Activated effector memory CD4-positive, alpha-beta T cell treated with anti-CD3 and anti-CD28 coated beads, Interleukin-2, amount 50 U/mL, for 16 hours (primary cell): ENCODE data around the gene ARL6.
A peak's percentile ranks its signal among the peaks of the same experiment; 100 is the strongest.
"Not testable (repeated sequence)": the region's sequence is repeated elsewhere in the genome, so short reads cannot be mapped to it uniquely, and the experiment has no call there.

Experiments
- DNase-seq: peaks from one replicate; pipeline ENCODE4 v3.0.0-alpha.2; 2020

ARL6 gene

DNA sequence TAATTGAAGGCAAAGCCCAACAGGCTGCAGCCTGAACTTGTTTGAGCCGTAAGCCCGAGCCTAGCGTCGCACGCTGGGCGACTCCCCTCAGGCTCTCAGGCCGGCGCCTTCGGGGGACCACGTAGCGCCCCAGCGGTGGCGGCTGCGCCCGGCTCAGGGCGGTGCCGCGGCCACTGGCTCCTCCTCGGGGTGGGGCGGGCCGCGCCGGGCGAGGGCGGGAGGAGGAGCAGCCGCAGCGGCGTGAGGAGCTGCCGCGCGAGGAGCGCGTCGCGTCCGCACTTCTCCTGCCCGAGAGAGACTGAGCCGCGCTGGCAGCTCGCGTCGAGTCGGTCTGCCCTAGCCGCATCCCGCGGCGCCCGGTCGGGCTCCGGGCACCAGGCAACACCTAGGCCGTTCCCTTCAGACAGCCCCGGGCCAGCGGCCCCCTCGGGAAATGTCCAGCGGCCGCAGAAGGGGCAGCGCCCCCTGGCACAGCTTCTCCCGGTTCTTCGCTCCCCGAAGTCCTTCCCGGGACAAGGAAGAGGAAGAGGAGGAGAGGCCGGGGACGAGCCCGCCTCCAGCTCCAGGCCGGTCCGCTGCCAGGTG lies 57.3 kb downstream of the ARL6 start, which contains the start of gene CRYBG3:
CRYBG3 (plus strand) TSS at position 238 of the 585 bp plus-strand sequence; CDS start at position 434, 196 bp downstream.
- peak; percentile 93 for DNase-seq

GRCh38 chr3:97822359-97822775 lies 57.8 kb downstream of the ARL6 start:
- peak; percentile 69 for DNase-seq

GRCh38 chr3:97823046-97824004 lies 58.8 kb downstream of the ARL6 start:
- no peak for DNase-seq

- no peak for DNase-seq
These were observed 60.5 kb downstream of the ARL6 start for GRCh38 chr3:97825101-97825500.

GRCh38 chr3:97827741-97828471 lies 63.3 kb downstream of the ARL6 start:
- no peak for DNase-seq

DNA sequence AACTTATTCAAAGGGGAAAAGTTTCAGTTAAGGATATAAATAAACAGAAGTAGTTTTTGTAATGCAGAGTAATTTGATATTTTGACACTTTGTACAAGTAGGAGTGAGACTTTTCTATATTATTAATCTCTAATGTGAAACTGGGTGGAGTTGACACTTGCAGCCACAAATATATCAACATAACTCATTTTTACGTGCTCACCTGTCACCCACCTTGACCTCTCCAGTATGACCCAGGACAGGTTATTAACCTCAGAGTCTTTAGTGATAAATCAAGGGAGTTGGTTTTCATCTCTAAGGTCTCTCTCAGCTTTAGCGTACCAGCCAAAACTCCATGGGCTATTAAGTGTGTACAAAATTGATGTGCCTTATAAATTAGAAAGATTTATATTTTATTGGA lies 64.6 kb downstream of the ARL6 start:
- no peak for DNase-seq

- DNase-seq: no peak
These were observed 66.1 kb downstream of the ARL6 start for GRCh38 chr3:97830638-97831037.

DNA sequence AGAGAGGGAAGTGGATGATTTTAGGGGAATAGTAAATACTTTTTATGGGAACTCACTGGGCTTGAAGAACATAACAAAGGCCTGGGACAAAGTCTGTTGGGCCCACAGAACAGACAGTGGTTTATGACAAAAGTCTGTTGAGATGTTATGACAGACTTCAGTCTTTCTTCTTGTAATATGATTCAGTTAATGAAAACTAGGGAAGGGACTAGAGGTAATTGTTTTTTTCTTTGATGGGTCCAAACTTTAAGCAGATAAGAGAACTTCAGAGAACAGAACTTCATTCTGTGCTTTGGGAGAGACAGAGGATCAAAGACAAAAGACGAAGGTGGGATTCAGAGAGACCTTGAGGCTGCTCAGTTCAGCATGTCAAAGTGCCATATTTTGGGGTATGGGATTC lies 66.6 kb downstream of the ARL6 start:
- no peak for DNase-seq

DNA sequence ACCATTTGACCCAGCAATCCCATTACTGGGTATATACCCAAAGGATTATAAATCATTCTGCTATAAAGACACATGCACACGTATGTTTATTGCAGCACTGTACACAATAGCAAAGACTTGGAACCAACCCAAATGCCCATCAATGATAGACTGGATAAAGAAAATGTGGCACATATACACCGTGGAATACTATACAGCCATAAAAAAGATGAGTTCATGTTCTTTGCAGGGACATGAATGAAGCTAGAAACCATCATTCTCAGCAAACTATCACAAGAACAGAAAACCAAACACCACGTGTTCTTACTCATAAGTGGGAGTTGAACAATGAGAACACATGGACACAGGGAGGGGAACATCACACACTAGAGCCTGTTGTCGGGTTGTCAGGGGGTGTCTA lies 68.6 kb downstream of the ARL6 start:
- DNase-seq: not testable (repeated sequence)

GRCh38 chr3:97835761-97836160 lies 71.2 kb downstream of the ARL6 start:
- no peak for DNase-seq

GRCh38 chr3:97838393-97838792 lies 73.8 kb downstream of the ARL6 start:
- no peak for DNase-seq

- DNase-seq: no peak
These were observed 75.4 kb downstream of the ARL6 start for GRCh38 chr3:97839944-97840343.

- DNase-seq: no peak
These were observed 76.7 kb downstream of the ARL6 start for GRCh38 chr3:97841304-97841703.

- DNase-seq: no peak
These were observed 77.4 kb downstream of the ARL6 start for GRCh38 chr3:97841956-97842355.

GRCh38 chr3:97848779-97849178 lies 84.2 kb downstream of the ARL6 start:
- no peak for DNase-seq
